ENCODE data around the gene PROM1. TPM values are rescaled to one million over a fixed set of nuclear protein-coding genes. Genes with fewer than 3 reads are reported as not detected.

PROM1 gene
- total RNA-seq, 2 experiments from 2014 or later: not detected

- no peaks in the 10 kb centered on the region for H3K9me3 Mint-ChIP-seq
- DNase-seq (no peak), ATAC-seq (ENCODE audit: low read depth) (no peak)
- no peak overlapping the region for H3K4me3 Mint-ChIP-seq
- H3K27me3 Mint-ChIP-seq: peaks cover 5% of the 10 kb centered on the region
- POLR2A ChIA-PET: no interaction called here
- no peaks in the 10 kb centered on the region for H3K4me1 Mint-ChIP-seq
- H3K36me3 Mint-ChIP-seq: no peaks in the 10 kb centered on the region
- H3K27ac Mint-ChIP-seq: no peak overlapping the region
Observed at GRCh38 chr4:16043642-16044498, 40.0 kb downstream of the PROM1 start.

- peaks cover 8% of the 10 kb centered on the region for H3K27me3 Mint-ChIP-seq
- ATAC-seq (ENCODE audit: low read depth) (no peak), DNase-seq (no peak)
- no peaks in the 10 kb centered on the region for H3K36me3 Mint-ChIP-seq
- H3K4me1 Mint-ChIP-seq: no peaks in the 10 kb centered on the region
- H3K9me3 Mint-ChIP-seq: no peaks in the 10 kb centered on the region
- H3K27ac Mint-ChIP-seq: no peak overlapping the region
- no peak overlapping the region for H3K4me3 Mint-ChIP-seq
- POLR2A ChIA-PET: no interaction called here
Observed at GRCh38 chr4:16039139-16039538, 44.7 kb downstream of the PROM1 start.

- no peaks in the 10 kb centered on the region for H3K4me1 Mint-ChIP-seq
- no peak overlapping the region for H3K4me3 Mint-ChIP-seq
- no peak for DNase-seq
- no peak for ATAC-seq (ENCODE audit: low read depth)
- POLR2A ChIA-PET: no interaction called here
- H3K27me3 Mint-ChIP-seq: peaks cover 5% of the 10 kb centered on the region
- no peaks in the 10 kb centered on the region for H3K9me3 Mint-ChIP-seq
- H3K27ac Mint-ChIP-seq: no peak overlapping the region
- H3K36me3 Mint-ChIP-seq: no peaks in the 10 kb centered on the region
Observed at GRCh38 chr4:16037901-16038300, 45.9 kb downstream of the PROM1 start.

- POLR2A ChIA-PET: no interaction called here
Observed at GRCh38 chr4:16035843-16036242, 48.0 kb downstream of the PROM1 start.

GRCh38 chr4:16034010-16034748, 49.6 kb downstream of the PROM1 start:
- no peaks in the 10 kb centered on the region for H3K9me3 Mint-ChIP-seq
- POLR2A ChIA-PET: no interaction called here
- H3K4me1 Mint-ChIP-seq: no peaks in the 10 kb centered on the region
- H3K27me3 Mint-ChIP-seq: peaks cover 10% of the 10 kb centered on the region
- ATAC-seq (ENCODE audit: low read depth): no peak
- no peaks in the 10 kb centered on the region for H3K36me3 Mint-ChIP-seq
- no peak overlapping the region for H3K27ac Mint-ChIP-seq
- DNase-seq: no peak
- no peak overlapping the region for H3K4me3 Mint-ChIP-seq

More at GRCh38 chr4:16035843-16036242, 48.0 kb downstream of the PROM1 start:
- H3K27me3 Mint-ChIP-seq: peaks cover 5% of the 10 kb centered on the region
- no peak overlapping the region for H3K27ac Mint-ChIP-seq
- ATAC-seq (ENCODE audit: low read depth) (no peak), DNase-seq (no peak)
- no peaks in the 10 kb centered on the region for H3K9me3 Mint-ChIP-seq
- H3K4me1 Mint-ChIP-seq: no peaks in the 10 kb centered on the region
- H3K4me3 Mint-ChIP-seq: no peak overlapping the region
- no peaks in the 10 kb centered on the region for H3K36me3 Mint-ChIP-seq

- H3K27me3 Mint-ChIP-seq: peaks cover 22% of the 10 kb centered on the region
- H3K4me1 Mint-ChIP-seq: no peaks in the 10 kb centered on the region
- H3K27ac Mint-ChIP-seq: no peak overlapping the region
- POLR2A ChIA-PET: no interaction called here
- H3K9me3 Mint-ChIP-seq: no peaks in the 10 kb centered on the region
- H3K4me3 Mint-ChIP-seq: no peak overlapping the region
- H3K36me3 Mint-ChIP-seq: no peaks in the 10 kb centered on the region
- ATAC-seq (ENCODE audit: low read depth) (no peak), DNase-seq (no peak)
Observed at GRCh38 chr4:16032396-16032770, 51.4 kb downstream of the PROM1 start.

- Mint-ChIP-seq H3K27me3 (peaks cover 19% of the 10 kb centered on the region), H3K9me3 (no peaks in the 10 kb centered on the region), H3K27ac (no peak overlapping the region), H3K4me1 (no peaks in the 10 kb centered on the region), H3K4me3 (no peak overlapping the region), H3K36me3 (no peaks in the 10 kb centered on the region)
- DNase-seq (no peak), ATAC-seq (ENCODE audit: low read depth) (no peak)
- POLR2A ChIA-PET: no interaction called here
Observed at GRCh38 chr4:16031546-16032395, 52.1 kb downstream of the PROM1 start.

GRCh38 chr4:16029886-16030285, 53.9 kb downstream of the PROM1 start:
- no peak overlapping the region for H3K4me3 Mint-ChIP-seq
- H3K36me3 Mint-ChIP-seq: no peaks in the 10 kb centered on the region
- no peak overlapping the region for H3K27ac Mint-ChIP-seq

GRCh38 chr4:16029262-16029661, 54.6 kb downstream of the PROM1 start:
- POLR2A ChIA-PET: no interaction called here
- Mint-ChIP-seq H3K4me3 (no peak overlapping the region), H3K27ac (no peak overlapping the region), H3K9me3 (no peaks in the 10 kb centered on the region), H3K4me1 (no peaks in the 10 kb centered on the region), H3K27me3 (peaks cover 19% of the 10 kb centered on the region), H3K36me3 (no peaks in the 10 kb centered on the region)
- DNase-seq (no peak), ATAC-seq (ENCODE audit: low read depth) (no peak)

More at GRCh38 chr4:16029886-16030285, 53.9 kb downstream of the PROM1 start:
- Mint-ChIP-seq H3K4me1 (no peaks in the 10 kb centered on the region), H3K27me3 (peaks cover 19% of the 10 kb centered on the region), H3K9me3 (no peaks in the 10 kb centered on the region)
- POLR2A ChIA-PET: no interaction called here
- ATAC-seq (ENCODE audit: low read depth) (no peak), DNase-seq (no peak)

GRCh38 chr4:16027626-16028025, 56.2 kb downstream of the PROM1 start:
- Mint-ChIP-seq H3K9me3 (no peaks in the 10 kb centered on the region), H3K27ac (no peak overlapping the region), H3K36me3 (no peaks in the 10 kb centered on the region), H3K27me3 (peaks cover 19% of the 10 kb centered on the region), H3K4me1 (no peaks in the 10 kb centered on the region), H3K4me3 (no peak overlapping the region)
- POLR2A ChIA-PET: no interaction called here
- no peak for DNase-seq
- ATAC-seq (ENCODE audit: low read depth): no peak

- POLR2A ChIA-PET: no interaction called here
Observed at GRCh38 chr4:16027114-16027513, 56.7 kb downstream of the PROM1 start.

GRCh38 chr4:16026160-16026761, 57.6 kb downstream of the PROM1 start:
- H3K4me3 Mint-ChIP-seq: no peak overlapping the region
- DNase-seq: no peak

More at GRCh38 chr4:16027114-16027513, 56.7 kb downstream of the PROM1 start:
- Mint-ChIP-seq H3K27me3 (peaks cover 19% of the 10 kb centered on the region), H3K36me3 (no peaks in the 10 kb centered on the region), H3K4me3 (no peak overlapping the region), H3K4me1 (no peaks in the 10 kb centered on the region), H3K27ac (no peak overlapping the region), H3K9me3 (no peaks in the 10 kb centered on the region)
- ATAC-seq (ENCODE audit: low read depth) (no peak), DNase-seq (no peak)

GRCh38 chr4:16025268-16025667, 58.6 kb downstream of the PROM1 start:
- H3K9me3 Mint-ChIP-seq: no peaks in the 10 kb centered on the region
- no peak overlapping the region for H3K4me3 Mint-ChIP-seq

More at GRCh38 chr4:16026160-16026761, 57.6 kb downstream of the PROM1 start:
- no peak for ATAC-seq (ENCODE audit: low read depth)
- POLR2A ChIA-PET: no interaction called here
- no peaks in the 10 kb centered on the region for H3K36me3 Mint-ChIP-seq
- no peak overlapping the region for H3K27ac Mint-ChIP-seq
- H3K4me1 Mint-ChIP-seq: no peaks in the 10 kb centered on the region
- no peaks in the 10 kb centered on the region for H3K9me3 Mint-ChIP-seq
- peaks cover 23% of the 10 kb centered on the region for H3K27me3 Mint-ChIP-seq

More at GRCh38 chr4:16025268-16025667, 58.6 kb downstream of the PROM1 start:
- DNase-seq (no peak), ATAC-seq (ENCODE audit: low read depth) (no peak)
- H3K4me1 Mint-ChIP-seq: no peaks in the 10 kb centered on the region
- no peak overlapping the region for H3K27ac Mint-ChIP-seq
- POLR2A ChIA-PET: no interaction called here
- H3K36me3 Mint-ChIP-seq: no peaks in the 10 kb centered on the region
- H3K27me3 Mint-ChIP-seq: peaks cover 27% of the 10 kb centered on the region

Data from activated naive CD8-positive, alpha-beta T cell treated with anti-CD3 and anti-CD28 coated beads, Interleukin-2, amount 10 ng/mL, durations not matched to agents 7 days and 5 days (primary cell).